Transverse colon (tissue), 4 donors: Measurements from ENCODE around the gene TPP1. TPM values are rescaled to one million over a fixed set of nuclear protein-coding genes. Genes with fewer than 3 reads are reported as not detected.

Source experiments
- DNase-seq: peaks from one replicate; pipeline ENCODE4 v3.0.0-alpha.2; 2019
- H3K27ac ChIP-seq, 4 donors: fragments of 200-600 bp; sonication (generic); 2 replicates each; pipeline ENCODE4 v1.5.1; 2016 to 2018; ENCODE audit warnings: inconsistent platforms in 4 of 4
- H3K27me3 ChIP-seq: fragments of 200-600 bp; sonication (generic); 2 replicates; pipeline ENCODE4 v1.5.1; 2017; ENCODE audit warnings: inconsistent platforms
- H3K36me3 ChIP-seq, 4 donors: fragments of 200-600 bp; sonication (generic); 2 replicates each; pipeline ENCODE4 v1.5.1; 2017 to 2019; ENCODE audit warnings: inconsistent platforms in 4 of 4
- H3K4me1 ChIP-seq, 4 donors: fragments of 200-600 bp; sonication (generic); 2 replicates each; pipeline ENCODE4 v1.5.1; 2017 to 2020; ENCODE audit warnings: inconsistent platforms in 4 of 4
- H3K4me3 ChIP-seq, 4 donors: fragments of 200-600 bp; sonication (generic); 1 replicate in 1 of 4; 2 replicates in 3 of 4; pipeline versions ENCODE4 v1.5.1 to v1.6.1; 2017 to 2019; ENCODE audit warnings: inconsistent platforms in 4 of 4
- H3K9me3 ChIP-seq, 2 donors: fragments of 200-600 bp; sonication (generic); 2 replicates each; pipeline ENCODE4 v1.5.1; 2017 to 2019; ENCODE audit warnings: inconsistent platforms in 2 of 2
- EP300 ChIP-seq: sonication (generic); formaldehyde crosslinking; IDR thresholded peaks from one replicate; pipeline ENCODE4 v1.6.1; 2017; ENCODE audit warnings: antibody characterized with exemption, low read depth
- POLR2A ChIP-seq: fragments of 450-650 bp; IDR thresholded peaks from one replicate; pipeline ENCODE4 v1.6.1; 2016; ENCODE audit warnings: antibody characterized with exemption, mild to moderate bottlenecking, moderate library complexity
- POLR2AphosphoS5 ChIP-seq, 3 donors: sonication (generic); formaldehyde crosslinking; IDR thresholded peaks; one replicate each; pipeline ENCODE4 v1.6.1; 2016; ENCODE audit warnings: antibody characterized with exemption in 3 of 3
- WGBS, 2 donors: methylation state at CpG; one replicate each; pipeline ENCODE4 v1.1.5; 2018; ENCODE audit warnings: low coverage in 1 of 2; 5-methylcytosine and 5-hydroxymethylcytosine counted together
- in situ Hi-C, 4 donors: fragments of 200-750 bp; cut with MboI; loops; one replicate each; pipeline versions ENCODE4 v1.15.0 to v1.15.1; 2017; ENCODE audit warnings: low sequenced_read_pairs in 3 of 4, low pct_ligation_motif_present in 1 of 4, low pct_unique_long_range_greater_than_20kb in 1 of 4
- intact Hi-C: fragments of 100-400 bp; cut with DNase I; formaldehyde crosslinking; loops from one replicate; pipeline ENCODE4 v1.15.1; 2023; ENCODE audit warnings: low total_unique reads
- total RNA-seq, 4 donors: library from RNA; depleted of rRNA; stranded (reverse); fragments of >200 nt; gene quantifications; one replicate each; pipeline ENCODE4 v1.1.0, GENCODE V29; 2016
- TF ChIP-seq, protein P1 (sequence below), 5 experiments: fragments of 200-600 bp in 3 of 5; fragments of 450-650 bp in 2 of 5; sonication (generic) in 3 of 5; IDR thresholded peaks; 1 replicate in 2 of 5; 2 replicates in 3 of 5; pipeline ENCODE4 v1.5.1; 2016 to 2017; ENCODE audit warnings: antibody characterized with exemption in 5 of 5, inconsistent platforms in 3 of 5, mild to moderate bottlenecking in 2 of 5, moderate library complexity in 1 of 5

Gene TPP1
- total RNA-seq, 4 donors from 2014 or later: 64.0 to 114 (median 74.0) TPM

GRCh38 chr11:6640985-6641701, 21.9 kb upstream of the TPP1 start:
- Histone ChIP-seq H3K4me3 (no peak overlapping the region), H3K36me3 (no peaks in the 10 kb centered on the region), H3K9me3 (no peaks in the 10 kb centered on the region), H3K27ac (no peak overlapping the region), H3K4me1 (peaks cover 8 to 34% (median 10%) of the 10 kb centered on the region in 4 donors), H3K27me3 (no peaks in the 10 kb centered on the region)
- intact Hi-C loops: no loop called here
- in situ Hi-C loops: no loop called here
- WGBS, 2 donors: 95% methylated on average over 26 of the region's 26 CpGs; no CpG with 5 or more reads in 1 of the 2 donors
- TF ChIP-seq EP300 (no peak), POLR2A (no peak), POLR2AphosphoS5 (IDR thresholded peaks at IDR 0.05) (no peak)
- TF ChIP-seq, protein P1, sequence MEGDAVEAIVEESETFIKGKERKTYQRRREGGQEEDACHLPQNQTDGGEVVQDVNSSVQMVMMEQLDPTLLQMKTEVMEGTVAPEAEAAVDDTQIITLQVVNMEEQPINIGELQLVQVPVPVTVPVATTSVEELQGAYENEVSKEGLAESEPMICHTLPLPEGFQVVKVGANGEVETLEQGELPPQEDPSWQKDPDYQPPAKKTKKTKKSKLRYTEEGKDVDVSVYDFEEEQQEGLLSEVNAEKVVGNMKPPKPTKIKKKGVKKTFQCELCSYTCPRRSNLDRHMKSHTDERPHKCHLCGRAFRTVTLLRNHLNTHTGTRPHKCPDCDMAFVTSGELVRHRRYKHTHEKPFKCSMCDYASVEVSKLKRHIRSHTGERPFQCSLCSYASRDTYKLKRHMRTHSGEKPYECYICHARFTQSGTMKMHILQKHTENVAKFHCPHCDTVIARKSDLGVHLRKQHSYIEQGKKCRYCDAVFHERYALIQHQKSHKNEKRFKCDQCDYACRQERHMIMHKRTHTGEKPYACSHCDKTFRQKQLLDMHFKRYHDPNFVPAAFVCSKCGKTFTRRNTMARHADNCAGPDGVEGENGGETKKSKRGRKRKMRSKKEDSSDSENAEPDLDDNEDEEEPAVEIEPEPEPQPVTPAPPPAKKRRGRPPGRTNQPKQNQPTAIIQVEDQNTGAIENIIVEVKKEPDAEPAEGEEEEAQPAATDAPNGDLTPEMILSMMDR (IDR thresholded peaks at IDR 0.05): no peak
- DNase-seq: no peak

- H3K27me3 ChIP-seq: no peaks in the 10 kb centered on the region
- no peak for DNase-seq
- intact Hi-C loops (no loop called here), in situ Hi-C loops (no loop called here)
- whole genome bisulfite sequencing, 2 donors: 88 to 91% methylated on average over 6 to 29 of the region's 36 CpGs
- H3K4me3 ChIP-seq: no peak overlapping the region
- H3K9me3 ChIP-seq: no peaks in the 10 kb centered on the region
- H3K4me1 ChIP-seq: peaks cover 8 to 40% (median 17%) of the 10 kb centered on the region in 4 donors
- no peaks in the 10 kb centered on the region for H3K36me3 ChIP-seq
- no peak overlapping the region for H3K27ac ChIP-seq
- TF ChIP-seq, protein P1 (IDR thresholded peaks at IDR 0.05): no peak
- TF ChIP-seq POLR2AphosphoS5 (IDR thresholded peaks at IDR 0.05): no peak
- TF ChIP-seq EP300: no peak
- no peak for TF ChIP-seq POLR2A
These were observed 21.1 kb upstream of the TPP1 start for GRCh38 chr11:6640036-6640984.

- Histone ChIP-seq H3K4me1 (peaks cover 14 to 48% (median 22%) of the 10 kb centered on the region in 4 donors), H3K27ac (peak overlapping the region; percentile 4 to 85 (median 49)), H3K9me3 (no peaks in the 10 kb centered on the region), H3K27me3 (no peaks in the 10 kb centered on the region), H3K36me3 (no peaks in the 10 kb centered on the region), H3K4me3 (no peak overlapping the region)
- intact Hi-C loops: no loop called here
- WGBS, 2 donors: 66 to 71% methylated on average over 3 to 4 of the region's 4 CpGs
- in situ Hi-C loops: no loop called here
- no peak for TF ChIP-seq POLR2AphosphoS5 (IDR thresholded peaks at IDR 0.05)
- TF ChIP-seq, protein P1 (IDR thresholded peaks at IDR 0.05): no peak
- TF ChIP-seq POLR2A: no peak
- no peak for TF ChIP-seq EP300
- no peak for DNase-seq
These were observed 19.2 kb upstream of the TPP1 start for GRCh38 chr11:6638429-6638828.

GRCh38 chr11:6637871-6638270, 18.6 kb upstream of the TPP1 start:
- WGBS, 2 donors: 40% methylated on average over 1 to 3 of the region's 3 CpGs
- Histone ChIP-seq H3K36me3 (no peaks in the 10 kb centered on the region), H3K4me3 (no peak overlapping the region), H3K4me1 (peaks cover 14 to 48% (median 22%) of the 10 kb centered on the region in 4 donors), H3K27ac (peak overlapping the region; percentile 4 to 85 (median 49)), H3K27me3 (no peaks in the 10 kb centered on the region), H3K9me3 (no peaks in the 10 kb centered on the region)
- in situ Hi-C loops: no loop called here
- DNase-seq: no peak
- intact Hi-C loops: no loop called here
- TF ChIP-seq, protein P1 (IDR thresholded peaks at IDR 0.05): no peak
- no peak for TF ChIP-seq EP300
- no peak for TF ChIP-seq POLR2AphosphoS5 (IDR thresholded peaks at IDR 0.05)
- TF ChIP-seq POLR2A: no peak
